HepG2 (cell line): ENCODE measurements around the gene TRH. TPM values are rescaled to one million over a fixed set of nuclear protein-coding genes. Genes with fewer than 3 reads are reported as not detected.

Experiments used
- ASH2L ChIP-seq: fragments of 300-600, 200-600 bp; sonication (generic); IDR thresholded peaks from 2 replicates; pipeline ENCODE4 v1.7.0; 2017; ENCODE audit warnings: low read depth, mild to moderate bottlenecking, moderate library complexity, mixed read lengths, low read length; ENCODE audit not compliant: insufficient read length
- EEA1 ChIP-seq: sonication (generic); formaldehyde crosslinking; IDR thresholded peaks from 2 replicates; pipeline ENCODE4 v1.5.1; 2020; ENCODE audit warnings: mild to moderate bottlenecking, missing genetic modification reagents, borderline replicate concordance
- HDAC1 ChIP-seq: sonication (generic); formaldehyde crosslinking; IDR thresholded peaks from 2 replicates; pipeline ENCODE4 v1.5.1; 2020; ENCODE audit warnings: mild to moderate bottlenecking, missing genetic modification reagents
- KLF12 ChIP-seq: sonication (generic); formaldehyde crosslinking; IDR thresholded peaks from 2 replicates; pipeline ENCODE4 v1.4.0; 2020; ENCODE audit warnings: missing genetic modification reagents, borderline replicate concordance
- MIER2 ChIP-seq: IDR thresholded peaks from 2 replicates; pipeline ENCODE4 v1.6.1; 2016; ENCODE audit warnings: missing biosample characterization, missing genetic modification reagents
- PAF1 ChIP-seq: IDR thresholded peaks from 2 replicates; pipeline ENCODE4 v1.6.1; 2016; ENCODE audit warnings: missing genetic modification reagents, missing compliant biosample characterization
- REXO4 ChIP-seq: sonication (generic); formaldehyde crosslinking; IDR thresholded peaks from 2 replicates; pipeline ENCODE4 v1.8.0; 2022; ENCODE audit warnings: missing genetic modification reagents, mild to moderate bottlenecking, borderline replicate concordance
- ZBTB7B ChIP-seq: sonication (generic); formaldehyde crosslinking; IDR thresholded peaks from 2 replicates; pipeline ENCODE4 v1.4.0; 2020; ENCODE audit warnings: missing genetic modification reagents
- ZFP36L2 ChIP-seq: sonication (generic); formaldehyde crosslinking; IDR thresholded peaks from 2 replicates; pipeline ENCODE4 v1.4.0; 2020; ENCODE audit warnings: missing genetic modification reagents
- ZNF343 ChIP-seq: sonication (generic); formaldehyde crosslinking; IDR thresholded peaks from 2 replicates; pipeline ENCODE4 v1.4.0; 2020; ENCODE audit warnings: mild to moderate bottlenecking, missing genetic modification reagents
- ZNF383 ChIP-seq: sonication (generic); formaldehyde crosslinking; IDR thresholded peaks from 2 replicates; pipeline ENCODE4 v1.4.0; 2020; ENCODE audit warnings: missing genetic modification reagents, mild to moderate bottlenecking, borderline replicate concordance
- ZNF468 ChIP-seq: sonication (generic); formaldehyde crosslinking; IDR thresholded peaks from 2 replicates; pipeline ENCODE4 v1.8.0; 2022; ENCODE audit warnings: mild to moderate bottlenecking, moderate library complexity, missing genetic modification reagents
- ZNF552 ChIP-seq: sonication (generic); formaldehyde crosslinking; IDR thresholded peaks from 2 replicates; pipeline ENCODE4 v1.9.0; 2022; ENCODE audit warnings: missing genetic modification reagents, mild to moderate bottlenecking, borderline replicate concordance
- ZNF589 ChIP-seq: sonication (generic); formaldehyde crosslinking; conservative IDR thresholded peaks from 2 replicates; pipeline ENCODE4 v1.8.0; 2022; ENCODE audit warnings: mild to moderate bottlenecking, moderate library complexity, missing genetic modification reagents
- ZNF607 ChIP-seq: sonication (generic); formaldehyde crosslinking; IDR thresholded peaks from 2 replicates; pipeline ENCODE4 v1.5.1; 2020; ENCODE audit warnings: missing genetic modification reagents, mild to moderate bottlenecking, borderline replicate concordance
- ZSCAN29 ChIP-seq: sonication (generic); formaldehyde crosslinking; conservative IDR thresholded peaks from 2 replicates; pipeline ENCODE4 v1.4.0; 2020; ENCODE audit warnings: mild to moderate bottlenecking, missing genetic modification reagents
- ZZZ3 ChIP-seq: sonication (generic); formaldehyde crosslinking; IDR thresholded peaks from 2 replicates; pipeline ENCODE4 v1.4.0; 2020; ENCODE audit warnings: missing genetic modification reagents, mild to moderate bottlenecking, borderline replicate concordance
- polyA plus RNA-seq, 8 experiments: library from polyadenylated mRNA; depleted of rRNA in 3 of 8; stranded (reverse) in 7 of 8; unstranded in 1 of 8; fragments of >200 nt; fragmentation: Illumina TruSeq in 4 of 8; extraction: Trizol in 4 of 8; gene quantifications; 2 replicates each; pipeline versions ENCODE4 v1.2.1 to v1.2.3, GENCODE V29; 2011 to 2016; ENCODE audit warnings: low read depth in 4 of 8, missing spikeins in 1 of 8, mixed read lengths in 1 of 8; ENCODE audit not compliant: insufficient read depth in 1 of 8
- total RNA-seq, 5 experiments: library from RNA; depleted of rRNA; stranded (reverse); fragments of >200 nt; fragmentation: Illumina TruSeq; extraction: Trizol; gene quantifications; 2 replicates each; pipeline ENCODE4 v1.2.3, GENCODE V29; 2016; ENCODE audit warnings: low read depth in 1 of 5
- TF ChIP-seq, protein P1 (sequence below): sonication (generic); formaldehyde crosslinking; IDR thresholded peaks from 2 replicates; pipeline ENCODE4; 2020; ENCODE audit warnings: missing genetic modification reagents, mild to moderate bottlenecking, borderline replicate concordance
- TF ChIP-seq, protein P2 (sequence below): sonication (generic); formaldehyde crosslinking; IDR thresholded peaks from 2 replicates; pipeline ENCODE4 v1.4.0; 2020; ENCODE audit warnings: missing genetic modification reagents
- TF ChIP-seq, protein P3 (sequence below): sonication (generic); formaldehyde crosslinking; IDR thresholded peaks from 2 replicates; pipeline ENCODE4 v1.5.1; 2020; ENCODE audit warnings: missing genetic modification reagents, mild to moderate bottlenecking, borderline replicate concordance
- TF ChIP-seq, protein P4 (sequence below): sonication (generic); formaldehyde crosslinking; IDR thresholded peaks from 2 replicates; pipeline ENCODE4 v1.4.0; 2020; ENCODE audit warnings: missing genetic modification reagents

The TRH gene
- total and polyA plus RNA-seq, 2 of the 13 experiments (the other 11 are each of a cell fraction or from before 2014, with no cell fraction given): not detected

DNA sequence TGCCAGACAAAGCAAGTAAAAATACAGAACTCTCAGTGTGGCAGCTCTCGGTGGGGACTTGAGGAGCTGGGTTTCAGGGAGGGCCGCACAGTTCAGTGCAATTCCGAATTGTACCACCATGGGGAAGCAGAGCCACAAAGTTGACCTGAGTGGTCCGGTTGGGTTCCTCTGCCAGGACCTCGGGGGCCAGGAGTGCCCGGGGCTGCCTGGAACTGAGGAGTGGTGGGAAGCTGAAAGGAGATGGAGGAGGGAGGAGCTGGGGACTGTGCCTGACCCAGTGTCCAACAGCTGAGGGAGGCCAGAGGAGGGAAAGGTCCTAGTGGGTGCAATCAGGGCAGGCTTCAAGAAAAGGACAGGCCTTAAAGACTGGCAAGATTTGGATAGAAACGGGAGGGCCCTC is 32.2 kb upstream of the TRH start (continued):
- TF ChIP-seq, protein P1, sequence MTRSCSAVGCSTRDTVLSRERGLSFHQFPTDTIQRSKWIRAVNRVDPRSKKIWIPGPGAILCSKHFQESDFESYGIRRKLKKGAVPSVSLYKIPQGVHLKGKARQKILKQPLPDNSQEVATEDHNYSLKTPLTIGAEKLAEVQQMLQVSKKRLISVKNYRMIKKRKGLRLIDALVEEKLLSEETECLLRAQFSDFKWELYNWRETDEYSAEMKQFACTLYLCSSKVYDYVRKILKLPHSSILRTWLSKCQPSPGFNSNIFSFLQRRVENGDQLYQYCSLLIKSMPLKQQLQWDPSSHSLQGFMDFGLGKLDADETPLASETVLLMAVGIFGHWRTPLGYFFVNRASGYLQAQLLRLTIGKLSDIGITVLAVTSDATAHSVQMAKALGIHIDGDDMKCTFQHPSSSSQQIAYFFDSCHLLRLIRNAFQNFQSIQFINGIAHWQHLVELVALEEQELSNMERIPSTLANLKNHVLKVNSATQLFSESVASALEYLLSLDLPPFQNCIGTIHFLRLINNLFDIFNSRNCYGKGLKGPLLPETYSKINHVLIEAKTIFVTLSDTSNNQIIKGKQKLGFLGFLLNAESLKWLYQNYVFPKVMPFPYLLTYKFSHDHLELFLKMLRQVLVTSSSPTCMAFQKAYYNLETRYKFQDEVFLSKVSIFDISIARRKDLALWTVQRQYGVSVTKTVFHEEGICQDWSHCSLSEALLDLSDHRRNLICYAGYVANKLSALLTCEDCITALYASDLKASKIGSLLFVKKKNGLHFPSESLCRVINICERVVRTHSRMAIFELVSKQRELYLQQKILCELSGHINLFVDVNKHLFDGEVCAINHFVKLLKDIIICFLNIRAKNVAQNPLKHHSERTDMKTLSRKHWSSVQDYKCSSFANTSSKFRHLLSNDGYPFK (CRISPR knock-in tag): no peak
- TF ChIP-seq ZZZ3 (CRISPR knock-in tag): no peak
- no peak for TF ChIP-seq MIER2 (CRISPR knock-in tag)
- TF ChIP-seq PAF1 (CRISPR knock-in tag): no peak
- TF ChIP-seq, protein P2, sequence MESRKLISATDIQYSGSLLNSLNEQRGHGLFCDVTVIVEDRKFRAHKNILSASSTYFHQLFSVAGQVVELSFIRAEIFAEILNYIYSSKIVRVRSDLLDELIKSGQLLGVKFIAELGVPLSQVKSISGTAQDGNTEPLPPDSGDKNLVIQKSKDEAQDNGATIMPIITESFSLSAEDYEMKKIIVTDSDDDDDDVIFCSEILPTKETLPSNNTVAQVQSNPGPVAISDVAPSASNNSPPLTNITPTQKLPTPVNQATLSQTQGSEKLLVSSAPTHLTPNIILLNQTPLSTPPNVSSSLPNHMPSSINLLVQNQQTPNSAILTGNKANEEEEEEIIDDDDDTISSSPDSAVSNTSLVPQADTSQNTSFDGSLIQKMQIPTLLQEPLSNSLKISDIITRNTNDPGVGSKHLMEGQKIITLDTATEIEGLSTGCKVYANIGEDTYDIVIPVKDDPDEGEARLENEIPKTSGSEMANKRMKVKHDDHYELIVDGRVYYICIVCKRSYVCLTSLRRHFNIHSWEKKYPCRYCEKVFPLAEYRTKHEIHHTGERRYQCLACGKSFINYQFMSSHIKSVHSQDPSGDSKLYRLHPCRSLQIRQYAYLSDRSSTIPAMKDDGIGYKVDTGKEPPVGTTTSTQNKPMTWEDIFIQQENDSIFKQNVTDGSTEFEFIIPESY (CRISPR knock-in tag): no peak
- no peak for TF ChIP-seq ZBTB7B (CRISPR knock-in tag)
- TF ChIP-seq HDAC1 (CRISPR knock-in tag): no peak
- no peak for TF ChIP-seq ZFP36L2
- TF ChIP-seq ZNF343 (CRISPR knock-in tag): no peak
- no peak for TF ChIP-seq ASH2L
- TF ChIP-seq, protein P3, sequence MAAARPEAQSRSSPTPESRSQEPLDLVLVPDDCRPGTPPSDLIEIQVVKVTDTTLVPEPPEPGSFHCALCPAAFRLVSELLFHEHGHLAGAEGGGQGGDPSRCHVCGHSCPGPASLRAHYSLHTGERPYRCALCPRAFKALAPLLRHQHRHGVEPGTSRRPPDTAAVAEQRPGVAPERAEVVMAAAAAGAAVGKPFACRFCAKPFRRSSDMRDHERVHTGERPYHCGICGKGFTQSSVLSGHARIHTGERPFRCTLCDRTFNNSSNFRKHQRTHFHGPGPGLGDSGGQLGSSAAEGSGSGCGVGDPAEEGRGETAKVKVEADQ (CRISPR knock-in tag): no peak
- TF ChIP-seq REXO4 (CRISPR knock-in tag): no peak
- TF ChIP-seq, protein P4, sequence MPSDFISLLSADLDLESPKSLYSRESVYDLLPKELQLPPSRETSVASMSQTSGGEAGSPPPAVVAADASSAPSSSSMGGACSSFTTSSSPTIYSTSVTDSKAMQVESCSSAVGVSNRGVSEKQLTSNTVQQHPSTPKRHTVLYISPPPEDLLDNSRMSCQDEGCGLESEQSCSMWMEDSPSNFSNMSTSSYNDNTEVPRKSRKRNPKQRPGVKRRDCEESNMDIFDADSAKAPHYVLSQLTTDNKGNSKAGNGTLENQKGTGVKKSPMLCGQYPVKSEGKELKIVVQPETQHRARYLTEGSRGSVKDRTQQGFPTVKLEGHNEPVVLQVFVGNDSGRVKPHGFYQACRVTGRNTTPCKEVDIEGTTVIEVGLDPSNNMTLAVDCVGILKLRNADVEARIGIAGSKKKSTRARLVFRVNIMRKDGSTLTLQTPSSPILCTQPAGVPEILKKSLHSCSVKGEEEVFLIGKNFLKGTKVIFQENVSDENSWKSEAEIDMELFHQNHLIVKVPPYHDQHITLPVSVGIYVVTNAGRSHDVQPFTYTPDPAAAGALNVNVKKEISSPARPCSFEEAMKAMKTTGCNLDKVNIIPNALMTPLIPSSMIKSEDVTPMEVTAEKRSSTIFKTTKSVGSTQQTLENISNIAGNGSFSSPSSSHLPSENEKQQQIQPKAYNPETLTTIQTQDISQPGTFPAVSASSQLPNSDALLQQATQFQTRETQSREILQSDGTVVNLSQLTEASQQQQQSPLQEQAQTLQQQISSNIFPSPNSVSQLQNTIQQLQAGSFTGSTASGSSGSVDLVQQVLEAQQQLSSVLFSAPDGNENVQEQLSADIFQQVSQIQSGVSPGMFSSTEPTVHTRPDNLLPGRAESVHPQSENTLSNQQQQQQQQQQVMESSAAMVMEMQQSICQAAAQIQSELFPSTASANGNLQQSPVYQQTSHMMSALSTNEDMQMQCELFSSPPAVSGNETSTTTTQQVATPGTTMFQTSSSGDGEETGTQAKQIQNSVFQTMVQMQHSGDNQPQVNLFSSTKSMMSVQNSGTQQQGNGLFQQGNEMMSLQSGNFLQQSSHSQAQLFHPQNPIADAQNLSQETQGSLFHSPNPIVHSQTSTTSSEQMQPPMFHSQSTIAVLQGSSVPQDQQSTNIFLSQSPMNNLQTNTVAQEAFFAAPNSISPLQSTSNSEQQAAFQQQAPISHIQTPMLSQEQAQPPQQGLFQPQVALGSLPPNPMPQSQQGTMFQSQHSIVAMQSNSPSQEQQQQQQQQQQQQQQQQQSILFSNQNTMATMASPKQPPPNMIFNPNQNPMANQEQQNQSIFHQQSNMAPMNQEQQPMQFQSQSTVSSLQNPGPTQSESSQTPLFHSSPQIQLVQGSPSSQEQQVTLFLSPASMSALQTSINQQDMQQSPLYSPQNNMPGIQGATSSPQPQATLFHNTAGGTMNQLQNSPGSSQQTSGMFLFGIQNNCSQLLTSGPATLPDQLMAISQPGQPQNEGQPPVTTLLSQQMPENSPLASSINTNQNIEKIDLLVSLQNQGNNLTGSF (CRISPR knock-in tag): no peak
- TF ChIP-seq ZNF383: no peak
- no peak for TF ChIP-seq KLF12 (CRISPR knock-in tag)
- TF ChIP-seq ZNF589 (CRISPR knock-in tag): no peak
- no peak for TF ChIP-seq ZSCAN29 (CRISPR knock-in tag)
- TF ChIP-seq ZNF552 (CRISPR knock-in tag): no peak
- no peak for TF ChIP-seq EEA1
- TF ChIP-seq ZNF607 (CRISPR knock-in tag): no peak
- no peak for TF ChIP-seq ZNF468
